Activated CD8-positive, alpha-beta T cell treated with anti-CD3 and anti-CD28 coated beads for 36 hours (primary cell): ENCODE data around the gene TRMT10B. TPM values are rescaled to one million over a fixed set of nuclear protein-coding genes. Genes with fewer than 3 reads are reported as not detected.

Source experiments
- ATAC-seq: fragments of 200-7000 bp; cut with Tn5 transposase; one replicate; pipeline ENCODE4 v1.10.0; 2021; ENCODE audit warnings: mild to moderate bottlenecking, moderate library complexity
- CTCF ChIA-PET: fragments of 350-600 bp; sonication (Branson Sonifier 250); formaldehyde crosslinking; loops from one replicate; lab custom pipeline; 2021; ENCODE audit warnings: antibody characterized with exemption; lab: Charles Lee
- POLR2A ChIA-PET: fragments of 350-600 bp; sonication (Branson Sonifier 250); formaldehyde crosslinking; loops from one replicate; lab custom pipeline; 2021; ENCODE audit warnings: antibody characterized with exemption; lab: Charles Lee
- DNase-seq: peaks from one replicate; pipeline ENCODE4 v3.0.0-alpha.2; 2020
- H3K27ac Mint-ChIP-seq: one replicate; pipeline ENCODE4 v1.8.0; 2021; ENCODE audit warnings: mild to moderate bottlenecking, mixed read lengths
- H3K27me3 Mint-ChIP-seq: one replicate; pipeline ENCODE4 v1.8.0; 2021; ENCODE audit warnings: mixed read lengths
- H3K36me3 Mint-ChIP-seq: one replicate; pipeline ENCODE4 v1.8.0; 2021; ENCODE audit warnings: low read depth, mixed read lengths
- H3K4me1 Mint-ChIP-seq: one replicate; pipeline ENCODE4 v1.8.0; 2021; ENCODE audit warnings: low read depth, mixed read lengths
- H3K4me3 Mint-ChIP-seq: one replicate; pipeline ENCODE4 v1.8.0; 2021; ENCODE audit warnings: mild to moderate bottlenecking, moderate library complexity, mixed read lengths
- H3K9me3 Mint-ChIP-seq: one replicate; pipeline ENCODE4 v1.8.0; 2021; ENCODE audit warnings: mixed read lengths
- CTCF ChIP-seq: fragments of 200-600 bp; IDR thresholded peaks from one replicate; pipeline ENCODE4 v1.8.0; 2022; ENCODE audit warnings: antibody characterized with exemption, mild to moderate bottlenecking
- intact Hi-C: fragments of 100-400 bp; cut with micrococcal nuclease; formaldehyde crosslinking; loops from one replicate; pipeline ENCODE4 v1.10.0; 2022
- total RNA-seq, 2 experiments: library from RNA; stranded (reverse); gene quantifications; one replicate each; pipeline ENCODE4 v1.2.3, GENCODE V29; 2021

Gene TRMT10B
- total RNA-seq, 2 experiments from 2014 or later, result 10.6 to 12.0 TPM

DNA sequence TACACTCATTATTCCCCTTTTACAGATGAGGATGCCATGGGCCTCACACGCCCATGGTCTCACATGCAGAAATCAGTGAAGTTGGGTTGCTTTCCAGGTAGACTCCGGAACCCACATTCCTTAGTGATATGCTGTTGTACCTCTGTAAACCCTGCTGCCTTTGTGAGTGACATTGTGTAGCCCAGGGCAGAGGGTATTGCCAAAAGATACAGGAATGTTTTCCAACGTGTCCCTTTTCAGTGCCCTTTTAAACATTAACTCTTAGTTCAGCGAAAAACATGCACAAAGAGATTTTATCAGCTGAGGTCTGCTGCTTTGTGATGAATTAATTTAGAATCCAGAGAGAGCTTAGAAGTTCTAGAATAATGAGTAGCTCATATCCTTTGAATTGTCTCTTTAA lies 38.3 kb upstream of the TRMT10B start:
- DNase-seq (no peak), ATAC-seq (no peak)
- no peaks in the 10 kb centered on the region for H3K4me1 Mint-ChIP-seq
- TF ChIP-seq CTCF, result no peak
- no peak overlapping the region for H3K4me3 Mint-ChIP-seq
- ChIA-PET POLR2A (no interaction called here), CTCF (no interaction called here)
- intact Hi-C loops, result no loop called here
- H3K36me3 Mint-ChIP-seq, result no peaks in the 10 kb centered on the region
- H3K27ac Mint-ChIP-seq, result no peak overlapping the region
- H3K27me3 Mint-ChIP-seq, result peaks cover 4% of the 10 kb centered on the region
- no peaks in the 10 kb centered on the region for H3K9me3 Mint-ChIP-seq

GRCh38 chr9:37715991-37716505 lies 37.6 kb upstream of the TRMT10B start:
- no peak overlapping the region for H3K4me3 Mint-ChIP-seq

GRCh38 chr9:37719526-37719925 lies 34.1 kb upstream of the TRMT10B start:
- no peak overlapping the region for H3K27ac Mint-ChIP-seq
- no peaks in the 10 kb centered on the region for H3K36me3 Mint-ChIP-seq
- DNase-seq, result no peak
- ChIA-PET POLR2A (no interaction called here), CTCF (no interaction called here)
- peaks cover 6% of the 10 kb centered on the region for H3K27me3 Mint-ChIP-seq
- intact Hi-C loops, result no loop called here
- no peaks in the 10 kb centered on the region for H3K4me1 Mint-ChIP-seq
- ATAC-seq, result no peak
- no peak for TF ChIP-seq CTCF
- H3K9me3 Mint-ChIP-seq, result no peaks in the 10 kb centered on the region
- H3K4me3 Mint-ChIP-seq, result no peak overlapping the region

More at GRCh38 chr9:37715991-37716505, 37.6 kb upstream of the TRMT10B start:
- ChIA-PET CTCF (no interaction called here), POLR2A (interaction anchor here (0.7 kb wide), 1 partner anchor 252 kb away, joined by 3 read pairs; no protein-coding TSS in a partner anchor)
- H3K4me1 Mint-ChIP-seq, result no peaks in the 10 kb centered on the region
- H3K9me3 Mint-ChIP-seq, result no peaks in the 10 kb centered on the region
- TF ChIP-seq CTCF, result no peak
- no peak for ATAC-seq
- no peak overlapping the region for H3K27ac Mint-ChIP-seq
- no peaks in the 10 kb centered on the region for H3K36me3 Mint-ChIP-seq
- intact Hi-C loops, result no loop called here
- peaks cover 6% of the 10 kb centered on the region for H3K27me3 Mint-ChIP-seq
- no peak for DNase-seq

DNA sequence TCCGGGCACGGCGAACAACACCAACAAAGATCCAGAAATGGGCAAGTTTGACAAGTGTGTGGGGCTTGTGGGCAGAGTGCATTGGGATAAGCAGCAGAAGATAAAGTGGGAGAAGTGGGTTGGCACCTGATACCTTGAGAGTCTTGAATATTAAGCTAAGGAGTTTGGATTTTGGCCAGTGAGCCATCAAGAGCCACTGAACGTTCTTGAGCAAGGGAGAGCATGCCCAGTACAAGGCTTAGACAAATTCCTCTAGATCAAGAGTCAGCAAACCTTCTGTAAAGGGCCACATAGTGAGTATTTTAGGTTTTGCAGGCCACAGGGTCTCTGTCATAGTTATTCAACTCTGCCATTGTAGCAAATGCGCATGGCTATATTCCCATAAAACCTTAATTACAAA lies 26.6 kb upstream of the TRMT10B start:
- H3K27me3 Mint-ChIP-seq, result peaks cover 10% of the 10 kb centered on the region
- POLR2A ChIA-PET, result no interaction called here
- H3K36me3 Mint-ChIP-seq, result no peaks in the 10 kb centered on the region
- no peak overlapping the region for H3K27ac Mint-ChIP-seq
- CTCF ChIA-PET, result no interaction called here
- TF ChIP-seq CTCF, result no peak
- intact Hi-C loops, result no loop called here
- no peaks in the 10 kb centered on the region for H3K4me1 Mint-ChIP-seq
- H3K9me3 Mint-ChIP-seq, result no peaks in the 10 kb centered on the region
- H3K4me3 Mint-ChIP-seq, result no peak overlapping the region
- ATAC-seq (no peak), DNase-seq (no peak)

- CTCF ChIA-PET, result no interaction called here
- DNase-seq, result no peak
- Mint-ChIP-seq H3K27ac (no peak overlapping the region), H3K9me3 (no peaks in the 10 kb centered on the region), H3K4me1 (no peaks in the 10 kb centered on the region), H3K4me3 (no peak overlapping the region), H3K36me3 (no peaks in the 10 kb centered on the region), H3K27me3 (peaks cover 10% of the 10 kb centered on the region)
- POLR2A ChIA-PET, result no interaction called here
- intact Hi-C loops, result no loop called here
- no peak for ATAC-seq
- TF ChIP-seq CTCF, result no peak
Measured at GRCh38 chr9:37729499-37729898, 24.1 kb upstream of the TRMT10B start.
